HG02588 (cell line): ENCODE results near the gene TBC1D1.

ENCODE experiments used
- ATAC-seq: cut with Tn5 transposase; IDR thresholded peaks from one replicate; pipeline ENCODE4 v1.9.1; 2021; ENCODE audit warnings: mild to moderate bottlenecking, moderate library complexity; ENCODE audit not compliant: unreplicated experiment

The TBC1D1 gene

GRCh38 chr4:38119668-38120385 is 228.9 kb downstream of the TBC1D1 start:
- no peak for ATAC-seq

- ATAC-seq, result no peak
Measured at GRCh38 chr4:38120772-38121171, 229.9 kb downstream of the TBC1D1 start.

DNA sequence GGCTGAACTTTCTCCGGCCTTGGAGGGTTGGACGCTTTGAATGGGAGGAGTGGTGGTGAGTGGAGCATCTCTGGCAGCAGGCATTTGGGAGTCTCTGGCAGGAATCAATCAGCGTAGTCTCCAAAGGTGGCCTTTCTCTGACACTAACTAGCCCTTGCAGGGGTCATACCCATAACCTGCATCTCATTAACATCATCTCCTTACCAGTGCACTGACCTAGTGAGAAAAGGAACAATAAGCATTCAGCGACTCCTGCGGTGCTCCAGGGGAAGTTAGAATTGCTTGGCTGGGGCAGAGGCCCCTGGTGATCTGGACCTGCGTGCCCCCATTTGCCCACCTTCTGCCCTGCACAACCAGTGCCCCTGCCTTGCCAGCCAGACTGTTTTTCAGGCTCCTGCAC is 231.2 kb downstream of the TBC1D1 start:
- no peak for ATAC-seq

GRCh38 chr4:38123555-38123954 is 232.7 kb downstream of the TBC1D1 start:
- no peak for ATAC-seq

- ATAC-seq, result no peak
Measured at GRCh38 chr4:38124961-38125360, 234.1 kb downstream of the TBC1D1 start.

DNA sequence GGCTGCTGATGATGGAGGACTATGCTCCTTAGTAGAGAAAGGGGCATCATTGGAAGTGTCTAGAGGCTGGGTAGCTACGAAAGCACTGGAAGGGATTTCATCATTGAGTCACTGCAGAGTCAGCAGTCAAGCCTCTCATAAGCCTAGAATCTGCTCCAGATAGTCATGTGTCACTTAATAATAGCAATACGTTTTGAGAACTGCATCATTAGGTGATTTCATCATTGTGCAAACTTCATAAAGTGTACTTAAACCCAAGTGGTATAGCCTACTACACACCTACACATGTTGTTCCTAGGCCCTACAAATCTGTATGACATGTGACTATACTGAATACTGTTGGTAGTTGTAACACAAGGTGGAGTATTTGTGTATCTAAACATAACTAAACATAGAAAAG is 234.9 kb downstream of the TBC1D1 start:
- ATAC-seq, result no peak

- ATAC-seq, result peak; percentile 43
Measured at GRCh38 chr4:38128478-38129459, 237.9 kb downstream of the TBC1D1 start.

DNA sequence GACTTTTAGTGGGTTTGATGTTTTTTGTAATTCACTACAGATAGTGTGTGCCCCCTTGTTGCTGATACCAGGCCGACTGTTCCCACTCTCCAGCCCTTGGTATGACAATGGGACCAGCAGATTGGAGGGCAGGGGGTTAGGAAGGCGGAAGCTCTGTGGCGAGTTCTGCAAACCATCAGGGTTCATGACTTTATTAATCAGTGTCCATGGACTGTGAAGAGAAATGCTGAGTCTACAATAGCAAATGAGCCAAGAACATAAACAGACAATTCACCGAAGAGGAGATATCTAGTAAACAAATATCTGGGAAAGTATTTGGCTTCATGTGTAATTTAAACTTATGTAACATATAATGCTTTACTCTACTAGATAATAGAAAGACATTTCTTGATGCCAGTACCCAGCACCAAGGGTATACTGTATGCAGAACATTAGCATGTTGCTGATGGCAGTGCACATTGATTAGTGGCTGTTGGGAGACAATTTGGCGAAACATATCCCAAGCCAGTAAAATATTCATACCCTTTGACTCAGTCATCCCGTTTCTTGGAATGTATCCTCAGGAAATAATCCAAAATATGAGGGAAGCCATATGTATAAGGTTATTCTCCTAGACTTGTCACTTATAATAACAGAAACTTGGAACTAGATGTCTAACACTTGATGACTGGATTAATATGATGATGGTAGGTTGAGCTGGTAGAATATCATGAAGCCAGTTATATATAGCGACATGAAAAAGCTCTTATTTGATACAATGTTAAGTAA is 238.8 kb downstream of the TBC1D1 start:
- ATAC-seq, result no peak

- ATAC-seq, result no peak
Measured at GRCh38 chr4:38130884-38131283, 240.0 kb downstream of the TBC1D1 start.

GRCh38 chr4:38131371-38132091 is 240.6 kb downstream of the TBC1D1 start:
- no peak for ATAC-seq

DNA sequence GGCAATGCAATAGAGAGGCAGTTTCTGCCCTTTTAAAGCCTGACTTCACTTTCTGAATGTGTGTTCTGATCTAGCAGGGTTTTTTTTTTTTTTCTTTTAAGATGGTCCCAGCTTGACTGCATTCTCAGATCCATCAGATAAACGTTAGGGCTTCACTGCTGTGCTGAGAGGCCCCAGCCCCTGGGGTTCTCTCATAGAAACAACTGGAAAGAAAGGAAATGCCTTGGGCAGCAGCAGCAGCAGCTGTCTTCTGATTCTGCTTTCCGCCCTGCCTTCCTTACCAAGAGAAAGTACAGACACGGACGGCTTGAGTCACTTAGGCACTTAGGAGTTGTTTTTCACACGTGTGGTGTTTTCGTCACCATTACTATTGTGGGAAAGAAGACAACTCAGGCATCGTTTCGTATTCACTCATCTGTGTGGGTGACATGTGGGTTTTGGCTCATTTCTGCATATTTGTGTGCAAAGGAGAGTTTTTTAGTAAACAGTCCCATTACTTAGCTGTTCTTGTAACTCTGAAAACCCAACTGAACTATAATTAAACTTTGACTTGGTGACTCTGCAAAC is 241.3 kb downstream of the TBC1D1 start:
- ATAC-seq, result peak; percentile 78

DNA sequence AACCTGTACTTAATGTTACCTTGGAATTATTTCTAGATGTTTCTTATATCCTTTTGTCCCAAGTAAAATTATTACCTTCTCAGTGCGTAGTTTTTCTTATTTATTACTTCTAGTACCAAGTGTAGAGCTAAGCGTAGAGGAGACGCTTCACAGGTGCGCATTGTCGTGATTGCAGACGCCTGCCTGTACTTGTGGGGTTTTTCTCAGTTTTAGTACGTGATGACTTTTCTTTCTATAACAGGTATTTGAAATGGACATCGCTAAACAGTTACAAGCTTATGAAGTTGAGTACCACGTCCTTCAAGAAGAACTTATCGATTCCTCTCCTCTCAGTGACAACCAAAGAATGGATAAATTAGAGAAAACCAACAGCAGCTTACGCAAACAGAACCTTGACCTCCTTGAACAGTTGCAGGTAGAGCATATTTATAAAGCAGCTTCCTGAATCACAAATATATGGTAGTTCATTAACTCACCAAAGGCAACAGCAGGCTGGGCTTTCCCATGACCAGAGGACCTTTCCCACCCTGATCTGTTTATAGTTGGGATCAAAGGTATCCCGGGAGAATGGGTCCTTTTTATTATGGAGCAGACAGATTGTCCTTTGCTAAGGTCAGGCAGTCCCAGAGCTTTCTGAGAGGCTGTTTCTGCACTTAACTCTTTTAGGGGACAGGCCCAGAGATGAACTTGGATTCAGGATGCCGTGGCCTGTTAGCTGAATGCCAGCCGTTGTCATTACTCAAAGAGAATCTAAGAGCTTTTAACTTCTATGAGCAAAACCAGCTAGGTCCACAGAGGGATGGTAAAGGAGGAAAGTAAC is 242.2 kb downstream of the TBC1D1 start:
- ATAC-seq, result no peak

GRCh38 chr4:38133711-38134480 is 243.0 kb downstream of the TBC1D1 start:
- ATAC-seq, result no peak

DNA sequence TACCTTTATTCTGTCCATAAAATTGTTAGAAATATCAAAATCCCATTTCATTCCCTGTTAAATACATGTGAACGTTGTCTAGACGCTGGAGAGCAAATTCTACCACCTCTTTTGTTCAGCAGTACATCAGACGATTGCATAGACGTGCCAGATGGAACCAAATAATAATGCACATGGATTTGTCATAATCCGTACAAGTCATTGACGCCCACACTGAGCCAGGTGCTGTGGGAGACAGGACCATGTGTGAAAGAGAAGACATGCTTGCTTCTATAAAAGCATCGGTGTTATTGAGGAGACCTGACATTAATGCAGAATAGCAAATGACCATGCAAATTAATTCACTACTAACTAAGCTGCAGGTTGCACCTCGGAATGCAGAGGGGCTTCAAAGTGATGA is 244.3 kb downstream of the TBC1D1 start:
- no peak for ATAC-seq

DNA sequence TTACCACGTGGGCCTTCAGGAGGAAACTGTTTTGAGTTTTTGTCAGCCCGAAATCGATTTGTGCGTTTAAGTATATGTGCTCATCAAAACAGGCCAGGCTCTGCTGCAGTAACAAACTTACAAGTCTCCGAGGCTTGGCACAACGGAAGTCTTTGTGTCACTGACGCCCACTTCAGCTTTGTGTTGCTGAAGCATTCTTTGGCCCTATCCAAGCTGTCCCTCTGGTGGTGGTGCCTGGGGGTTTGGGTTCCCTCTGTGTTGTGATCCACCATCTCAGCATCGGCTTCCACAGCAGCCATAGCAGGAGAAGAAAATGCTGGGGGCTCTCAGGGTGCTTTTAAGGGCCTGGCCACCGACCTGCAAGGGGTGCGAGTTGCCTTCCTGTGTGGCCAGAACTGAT is 245.7 kb downstream of the TBC1D1 start:
- no peak for ATAC-seq

- ATAC-seq, result no peak
Measured at GRCh38 chr4:38137080-38137479, 246.2 kb downstream of the TBC1D1 start.

- no peak for ATAC-seq
Measured at GRCh38 chr4:38138363-38138762, 247.5 kb downstream of the TBC1D1 start.

DNA sequence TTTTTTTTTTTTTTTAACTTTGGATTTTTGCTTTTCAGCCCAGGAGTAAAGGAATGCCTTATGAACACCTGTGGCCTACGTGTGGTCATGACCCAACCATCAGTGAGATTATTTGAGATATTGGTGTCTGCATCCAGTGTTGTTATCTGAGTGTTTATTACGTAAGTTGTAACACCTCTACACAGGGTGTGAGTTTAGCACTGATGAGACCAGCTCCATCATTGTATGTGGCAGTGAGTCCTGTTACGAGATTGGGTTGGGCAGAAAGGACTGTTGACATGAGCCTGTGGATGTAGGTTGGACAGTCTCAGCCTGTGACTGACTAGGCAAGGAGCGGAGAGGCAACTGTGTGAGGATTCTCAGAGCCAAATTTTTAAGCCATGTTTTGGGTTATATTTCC is 248.3 kb downstream of the TBC1D1 start:
- no peak for ATAC-seq
